GM12878 (cell line): ENCODE results near the gene HHAT. TPM values are rescaled to one million over a fixed set of nuclear protein-coding genes. Genes with fewer than 3 reads are reported as not detected.

Experiments
- ATAC-seq: fragments of 200-7000 bp; cut with Tn5 transposase; 3 replicates; pipeline ENCODE4 v1.9.1; 2020; ENCODE audit warnings: mild to moderate bottlenecking, moderate library complexity
- BruUV-seq: library from RNA; stranded (reverse); fragments of 400-500 nt; replicated peaks from 2 replicates; lab custom pipeline; 2021; lab: Mats Ljungman, UMichigan
- CTCF ChIA-PET: fragments of 300-600 bp; sonication (Branson Sonifier 250); formaldehyde crosslinking; extraction: SDS; loops from one replicate; lab custom pipeline; 2021; ENCODE audit warnings: inconsistent platforms; lab: Yijun Ruan, JAX
- POLR2A ChIA-PET: fragments of 350-600 bp; formaldehyde crosslinking; extraction: SDS; loops from one replicate; lab custom pipeline; 2021; ENCODE audit warnings: inconsistent platforms; lab: Charles Lee
- RAD21 ChIA-PET: fragments of 300-600 bp; sonication (Branson Sonifier 250); formaldehyde crosslinking; loops from one replicate; lab custom pipeline; 2023; ENCODE audit warnings: antibody characterized with exemption; ENCODE audit not compliant: unreplicated experiment; lab: Charles Lee
- SMC1A ChIA-PET: fragments of 300-600 bp; sonication (Branson Sonifier 250); formaldehyde crosslinking; loops from one replicate; lab custom pipeline; 2023; ENCODE audit not compliant: unreplicated experiment, uncharacterized antibody; lab: Charles Lee
- DNase-seq: peaks from one replicate; pipeline ENCODE4 v3.0.0-alpha.2; 2011; ENCODE audit warnings: low read depth, low spot score
- FAIRE-seq: peaks from 3 replicates; lab custom pipeline; 2011; peaks lifted over from hg19 to GRCh38; lab: Jason Lieb, UNC
- H2AFZ ChIP-seq: 2 replicates; pipeline ENCODE4 v1.6.0; 2011; ENCODE audit warnings: low read depth, low read length, control low read depth; ENCODE audit not compliant: control insufficient read depth
- H3K27ac ChIP-seq: 2 replicates; pipeline ENCODE4 v1.5.1; 2011; ENCODE audit warnings: control low read depth; ENCODE audit not compliant: control insufficient read depth, insufficient read depth
- H3K27me3 ChIP-seq, 2 experiments: replicated peaks in 1 of 2; 2 replicates each; pipeline versions ENCODE4 v1.6.0 to v1.6.1; 2011; ENCODE audit warnings: low read length in 1 of 2; ENCODE audit not compliant: control insufficient read depth in 2 of 2, insufficient read depth in 2 of 2
- H3K36me3 ChIP-seq, 2 experiments: 2 replicates each; pipeline ENCODE4 v1.5.1; 2011; ENCODE audit warnings: low read length in 1 of 2; ENCODE audit not compliant: control insufficient read depth in 2 of 2, insufficient read depth in 2 of 2
- H3K4me1 ChIP-seq: 2 replicates; pipeline ENCODE4 v1.6.1; 2011; ENCODE audit warnings: mild to moderate bottlenecking, low read length, moderate library complexity, mixed read lengths; ENCODE audit not compliant: control insufficient read depth, insufficient read depth
- H3K4me2 ChIP-seq: 2 replicates; pipeline ENCODE4 v1.6.0; 2011; ENCODE audit warnings: control low read depth; ENCODE audit not compliant: control insufficient read depth, insufficient read depth
- H3K4me3 ChIP-seq: fragments of 200-600 bp; sonication (generic); 2 replicates; pipeline ENCODE4 v1.5.1; 2016
- H3K79me2 ChIP-seq: 2 replicates; pipeline ENCODE4 v1.6.0; 2011; ENCODE audit warnings: low read length; ENCODE audit not compliant: control insufficient read depth, insufficient read depth
- H3K9ac ChIP-seq: 2 replicates; pipeline ENCODE4 v1.8.0; 2011; ENCODE audit warnings: low read length, control low read depth, mixed read lengths; ENCODE audit not compliant: control insufficient read depth, insufficient read depth
- H3K9me3 ChIP-seq: replicated peaks from 3 replicates; pipeline ENCODE4 v1.5.1; 2011; ENCODE audit warnings: mild to moderate bottlenecking, low read length; ENCODE audit not compliant: control insufficient read depth, insufficient read depth
- H4K20me1 ChIP-seq: 2 replicates; pipeline ENCODE4 v1.6.0; 2011; ENCODE audit not compliant: control insufficient read depth, insufficient read depth
- CHD4 ChIP-seq: fragments of 200-600 bp; sonication (generic); IDR thresholded peaks from 2 replicates; pipeline ENCODE4 v1.6.1; 2016; ENCODE audit warnings: mild to moderate bottlenecking
- FOS ChIP-seq: IDR thresholded peaks from 3 replicates; pipeline ENCODE4 v1.6.1; 2011; ENCODE audit warnings: borderline replicate concordance; ENCODE audit not compliant: insufficient read length; ENCODE audit errors: extremely low read depth
- IKZF1 ChIP-seq: fragments of 450-650 bp; conservative IDR thresholded peaks from 2 replicates; pipeline ENCODE4 v1.6.1; 2017; ENCODE audit warnings: antibody characterized with exemption, mild to moderate bottlenecking
- IRF4 ChIP-seq: IDR thresholded peaks from 2 replicates; pipeline ENCODE4 v1.6.1; 2011; ENCODE audit warnings: low read depth, low read length
- JUND ChIP-seq: IDR thresholded peaks from 2 replicates; pipeline ENCODE4 v1.6.1; 2012; ENCODE audit warnings: low read depth, mild to moderate bottlenecking, low read length, improper control_type of control experiment, moderate library complexity
- MXI1 ChIP-seq: fragments of 150-350 bp; IDR thresholded peaks from 2 replicates; pipeline ENCODE4 v1.6.1; 2011; ENCODE audit warnings: low read depth, mild to moderate bottlenecking, inconsistent platforms, low read length, improper control_type of control experiment
- NR2C1 ChIP-seq: fragments of 450-650 bp; IDR thresholded peaks from 2 replicates; pipeline ENCODE4 v1.6.1; 2017; ENCODE audit warnings: antibody characterized with exemption, mild to moderate bottlenecking, moderate library complexity
- PML ChIP-seq: IDR thresholded peaks from 2 replicates; pipeline ENCODE4 v1.6.1; 2012; ENCODE audit warnings: low read length, inconsistent platforms
- POLR2AphosphoS5 ChIP-seq: IDR thresholded peaks from 2 replicates; pipeline ENCODE4 v1.6.1; 2011; ENCODE audit warnings: mild to moderate bottlenecking, low read length, inconsistent platforms
- RAD21 ChIP-seq: IDR thresholded peaks from 2 replicates; pipeline ENCODE4 v1.6.1; 2011; ENCODE audit warnings: mild to moderate bottlenecking, low read depth, low read length, moderate library complexity; ENCODE audit not compliant: insufficient read depth
- WGBS: methylation state at CpG from one replicate; pipeline ENCODE4 v1.1.6; 2016; ENCODE audit warnings: low lambda C conversion rate; ENCODE audit not compliant: insufficient replicate concordance, insufficient coverage; ENCODE audit errors: missing lambda C conversion rate; 5-methylcytosine and 5-hydroxymethylcytosine counted together
- in situ Hi-C: fragments of 300-500 bp; cut with MboI; formaldehyde crosslinking; loops from 9 replicates; pipeline ENCODE4 v1.14.3; 2018; ENCODE audit warnings: mixed read lengths
- intact Hi-C: fragments of 100-400 bp; cut with micrococcal nuclease; formaldehyde crosslinking; loops from one replicate; pipeline ENCODE4 v1.14.2; 2022; ENCODE audit not compliant: unreplicated experiment
- polyA plus RNA-seq, 11 experiments: library from polyadenylated mRNA; depleted of rRNA in 4 of 11; unstranded in 6 of 11; stranded (reverse) in 5 of 11; fragments of >200 nt; fragmentation: Nextera tagmentation in 4 of 11; fragmentation: Illumina TruSeq in 1 of 11; extraction: Ambion mirVana in 4 of 11; extraction: Trizol in 1 of 11; gene quantifications; 1 replicate in 1 of 11; 2 replicates in 10 of 11; pipeline versions ENCODE4 v1.2.1 to v1.2.3, GENCODE V29; 2011 to 2016; ENCODE audit warnings: inconsistent platforms in 2 of 11, missing spikeins in 2 of 11, low read depth in 1 of 11
- total RNA-seq, 4 experiments: library from RNA; depleted of rRNA in 3 of 4; stranded (reverse); fragments of >200 nt in 3 of 4; fragmentation: Illumina TruSeq in 1 of 4; extraction: Trizol in 1 of 4; gene quantifications; 2 replicates each; pipeline versions ENCODE4 v1.2.1 to v1.2.3, GENCODE V29; 2013 to 2021
- TF ChIP-seq, protein P1 (sequence below): IDR thresholded peaks from 2 replicates; pipeline ENCODE4 v1.6.1; 2012; ENCODE audit warnings: low read length, inconsistent platforms
- TF ChIP-seq, protein P2 (sequence below): fragments of 450-650 bp; IDR thresholded peaks from 2 replicates; pipeline ENCODE4 v1.6.1; 2017; ENCODE audit warnings: mild to moderate bottlenecking, low read depth, inconsistent platforms; ENCODE audit not compliant: poor library complexity, severe bottlenecking
- TF ChIP-seq, protein P3 (sequence below): fragments of 450-650 bp; formaldehyde crosslinking; IDR thresholded peaks from 2 replicates; pipeline ENCODE4 v1.4.0; 2022; ENCODE audit warnings: mild to moderate bottlenecking, moderate library complexity
- TF ChIP-seq, protein P4 (sequence below): fragments of 450-650 bp; IDR thresholded peaks from 2 replicates; pipeline ENCODE4 v1.6.1; 2017; ENCODE audit warnings: mild to moderate bottlenecking, moderate library complexity

Gene HHAT
- total and polyA plus RNA-seq, 10 of the 15 experiments (the other 5 are each of a cell fraction or from before 2014, with no cell fraction given): 1.2 to 37.6 (median 2.6) TPM

DNA sequence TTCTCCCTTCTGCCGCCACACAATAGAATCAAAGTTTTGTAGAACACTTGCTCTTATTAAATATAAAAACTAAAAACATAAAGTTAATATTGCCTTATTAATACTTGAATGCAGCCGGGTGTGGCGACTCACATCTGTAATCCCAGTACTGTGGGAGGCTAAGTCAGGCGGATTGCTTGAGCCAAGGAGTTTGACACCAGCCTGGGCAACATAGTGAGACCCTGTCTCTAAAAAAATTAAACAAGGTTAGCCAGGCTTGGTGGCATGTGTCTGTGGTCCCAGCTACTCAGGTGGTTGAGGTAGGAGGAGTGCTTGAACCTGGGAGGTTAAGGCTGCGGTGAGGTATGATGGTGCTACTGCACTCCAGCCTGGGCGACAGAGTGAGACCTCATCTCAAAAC is 13.2 kb upstream of the HHAT start:
- no TSS peak for BruUV-seq
- Histone ChIP-seq H3K36me3 (no peaks in the 10 kb centered on the region), H3K79me2 (no peaks in the 10 kb centered on the region), H2AFZ (no peak overlapping the region), H3K9ac (no peak overlapping the region), H3K27me3 (peaks cover 0 to 2% of the 10 kb centered on the region in 2 experiments; a peak in 2 of 4 replicates), H3K4me2 (no peak overlapping the region), H3K9me3 (no peaks in the 10 kb centered on the region), H4K20me1 (no peaks in the 10 kb centered on the region), H3K27ac (no peak overlapping the region), H3K4me3 (no peak overlapping the region), H3K4me1 (no peaks in the 10 kb centered on the region)
- in situ Hi-C loops: no loop called here
- DNase-seq: no peak
- ChIA-PET POLR2A (no interaction called here), RAD21 (interaction anchor here (0.7 kb wide), 1 partner anchor 86 kb away, joined by 3 read pairs; no protein-coding TSS in a partner anchor), SMC1A (interaction anchor here (0.7 to 1.5 kb wide), 2 partner anchors 12 to 59 kb away, joined by 3 read pairs; no protein-coding TSS in a partner anchor), CTCF (no interaction called here)
- FAIRE-seq: no peak
- no peak for ATAC-seq
- intact Hi-C loops: no loop called here
- 61% methylated on average over 6 of the region's 6 CpGs for WGBS
- TF ChIP-seq MXI1 (no peak), IRF4 (no peak), RAD21 (no peak), JUND (no peak), NR2C1 (no peak), FOS (no peak), CHD4 (no peak), PML (no peak), IKZF1 (no peak), POLR2AphosphoS5 (no peak)
- TF ChIP-seq, protein P1, sequence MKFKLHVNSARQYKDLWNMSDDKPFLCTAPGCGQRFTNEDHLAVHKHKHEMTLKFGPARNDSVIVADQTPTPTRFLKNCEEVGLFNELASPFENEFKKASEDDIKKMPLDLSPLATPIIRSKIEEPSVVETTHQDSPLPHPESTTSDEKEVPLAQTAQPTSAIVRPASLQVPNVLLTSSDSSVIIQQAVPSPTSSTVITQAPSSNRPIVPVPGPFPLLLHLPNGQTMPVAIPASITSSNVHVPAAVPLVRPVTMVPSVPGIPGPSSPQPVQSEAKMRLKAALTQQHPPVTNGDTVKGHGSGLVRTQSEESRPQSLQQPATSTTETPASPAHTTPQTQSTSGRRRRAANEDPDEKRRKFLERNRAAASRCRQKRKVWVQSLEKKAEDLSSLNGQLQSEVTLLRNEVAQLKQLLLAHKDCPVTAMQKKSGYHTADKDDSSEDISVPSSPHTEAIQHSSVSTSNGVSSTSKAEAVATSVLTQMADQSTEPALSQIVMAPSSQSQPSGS: no peak
- TF ChIP-seq, protein P2, sequence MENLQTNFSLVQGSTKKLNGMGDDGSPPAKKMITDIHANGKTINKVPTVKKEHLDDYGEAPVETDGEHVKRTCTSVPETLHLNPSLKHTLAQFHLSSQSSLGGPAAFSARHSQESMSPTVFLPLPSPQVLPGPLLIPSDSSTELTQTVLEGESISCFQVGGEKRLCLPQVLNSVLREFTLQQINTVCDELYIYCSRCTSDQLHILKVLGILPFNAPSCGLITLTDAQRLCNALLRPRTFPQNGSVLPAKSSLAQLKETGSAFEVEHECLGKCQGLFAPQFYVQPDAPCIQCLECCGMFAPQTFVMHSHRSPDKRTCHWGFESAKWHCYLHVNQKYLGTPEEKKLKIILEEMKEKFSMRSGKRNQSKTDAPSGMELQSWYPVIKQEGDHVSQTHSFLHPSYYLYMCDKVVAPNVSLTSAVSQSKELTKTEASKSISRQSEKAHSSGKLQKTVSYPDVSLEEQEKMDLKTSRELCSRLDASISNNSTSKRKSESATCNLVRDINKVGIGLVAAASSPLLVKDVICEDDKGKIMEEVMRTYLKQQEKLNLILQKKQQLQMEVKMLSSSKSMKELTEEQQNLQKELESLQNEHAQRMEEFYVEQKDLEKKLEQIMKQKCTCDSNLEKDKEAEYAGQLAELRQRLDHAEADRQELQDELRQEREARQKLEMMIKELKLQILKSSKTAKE: no peak
- TF ChIP-seq, protein P3, sequence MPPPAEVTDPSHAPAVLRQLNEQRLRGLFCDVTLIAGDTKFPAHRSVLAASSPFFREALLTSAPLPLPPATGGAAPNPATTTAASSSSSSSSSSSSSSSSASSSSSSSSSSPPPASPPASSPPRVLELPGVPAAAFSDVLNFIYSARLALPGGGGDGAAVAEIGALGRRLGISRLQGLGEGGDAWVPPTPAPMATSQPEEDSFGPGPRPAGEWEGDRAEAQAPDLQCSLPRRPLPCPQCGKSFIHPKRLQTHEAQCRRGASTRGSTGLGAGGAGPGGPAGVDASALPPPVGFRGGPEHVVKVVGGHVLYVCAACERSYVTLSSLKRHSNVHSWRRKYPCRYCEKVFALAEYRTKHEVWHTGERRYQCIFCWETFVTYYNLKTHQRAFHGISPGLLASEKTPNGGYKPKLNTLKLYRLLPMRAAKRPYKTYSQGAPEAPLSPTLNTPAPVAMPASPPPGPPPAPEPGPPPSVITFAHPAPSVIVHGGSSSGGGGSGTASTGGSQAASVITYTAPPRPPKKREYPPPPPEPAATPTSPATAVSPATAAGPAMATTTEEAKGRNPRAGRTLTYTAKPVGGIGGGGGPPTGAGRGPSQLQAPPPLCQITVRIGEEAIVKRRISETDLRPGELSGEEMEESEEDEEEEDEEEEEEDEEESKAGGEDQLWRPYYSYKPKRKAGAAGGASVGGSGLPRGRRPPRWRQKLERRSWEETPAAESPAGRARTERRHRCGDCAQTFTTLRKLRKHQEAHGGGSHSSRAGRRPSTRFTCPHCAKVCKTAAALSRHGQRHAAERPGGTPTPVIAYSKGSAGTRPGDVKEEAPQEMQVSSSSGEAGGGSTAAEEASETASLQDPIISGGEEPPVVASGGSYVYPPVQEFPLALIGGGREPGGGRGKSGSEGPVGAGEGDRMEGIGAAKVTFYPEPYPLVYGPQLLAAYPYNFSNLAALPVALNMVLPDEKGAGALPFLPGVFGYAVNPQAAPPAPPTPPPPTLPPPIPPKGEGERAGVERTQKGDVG (CRISPR knock-in tag): no peak
- TF ChIP-seq, protein P4, sequence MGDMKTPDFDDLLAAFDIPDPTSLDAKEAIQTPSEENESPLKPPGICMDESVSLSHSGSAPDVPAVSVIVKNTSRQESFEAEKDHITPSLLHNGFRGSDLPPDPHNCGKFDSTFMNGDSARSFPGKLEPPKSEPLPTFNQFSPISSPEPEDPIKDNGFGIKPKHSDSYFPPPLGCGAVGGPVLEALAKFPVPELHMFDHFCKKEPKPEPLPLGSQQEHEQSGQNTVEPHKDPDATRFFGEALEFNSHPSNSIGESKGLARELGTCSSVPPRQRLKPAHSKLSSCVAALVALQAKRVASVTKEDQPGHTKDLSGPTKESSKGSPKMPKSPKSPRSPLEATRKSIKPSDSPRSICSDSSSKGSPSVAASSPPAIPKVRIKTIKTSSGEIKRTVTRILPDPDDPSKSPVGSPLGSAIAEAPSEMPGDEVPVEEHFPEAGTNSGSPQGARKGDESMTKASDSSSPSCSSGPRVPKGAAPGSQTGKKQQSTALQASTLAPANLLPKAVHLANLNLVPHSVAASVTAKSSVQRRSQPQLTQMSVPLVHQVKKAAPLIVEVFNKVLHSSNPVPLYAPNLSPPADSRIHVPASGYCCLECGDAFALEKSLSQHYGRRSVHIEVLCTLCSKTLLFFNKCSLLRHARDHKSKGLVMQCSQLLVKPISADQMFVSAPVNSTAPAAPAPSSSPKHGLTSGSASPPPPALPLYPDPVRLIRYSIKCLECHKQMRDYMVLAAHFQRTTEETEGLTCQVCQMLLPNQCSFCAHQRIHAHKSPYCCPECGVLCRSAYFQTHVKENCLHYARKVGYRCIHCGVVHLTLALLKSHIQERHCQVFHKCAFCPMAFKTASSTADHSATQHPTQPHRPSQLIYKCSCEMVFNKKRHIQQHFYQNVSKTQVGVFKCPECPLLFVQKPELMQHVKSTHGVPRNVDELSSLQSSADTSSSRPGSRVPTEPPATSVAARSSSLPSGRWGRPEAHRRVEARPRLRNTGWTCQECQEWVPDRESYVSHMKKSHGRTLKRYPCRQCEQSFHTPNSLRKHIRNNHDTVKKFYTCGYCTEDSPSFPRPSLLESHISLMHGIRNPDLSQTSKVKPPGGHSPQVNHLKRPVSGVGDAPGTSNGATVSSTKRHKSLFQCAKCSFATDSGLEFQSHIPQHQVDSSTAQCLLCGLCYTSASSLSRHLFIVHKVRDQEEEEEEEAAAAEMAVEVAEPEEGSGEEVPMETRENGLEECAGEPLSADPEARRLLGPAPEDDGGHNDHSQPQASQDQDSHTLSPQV: no peak
